Pons (tissue), 1 donor: ENCODE results near the gene ZNF804B.

Experiments
- DNase-seq: peaks from one replicate; pipeline ENCODE4 v3.0.0-alpha.2; 2016; ENCODE audit warnings: low spot score

Gene ZNF804B

GRCh38 chr7:88835147-88835728, 75.7 kb downstream of the ZNF804B start:
- peak; percentile 39 for DNase-seq

- DNase-seq = no peak
Observed at GRCh38 chr7:88842201-88842600, 82.7 kb downstream of the ZNF804B start.

- DNase-seq = no peak
Observed at GRCh38 chr7:88845091-88845490, 85.6 kb downstream of the ZNF804B start.

GRCh38 chr7:88851220-88851619, 91.7 kb downstream of the ZNF804B start:
- DNase-seq = no peak

- DNase-seq = no peak
Observed at GRCh38 chr7:88859288-88859687, 99.8 kb downstream of the ZNF804B start.

GRCh38 chr7:88866265-88866863, 106.9 kb downstream of the ZNF804B start:
- DNase-seq = no peak

- DNase-seq = no peak
Observed at GRCh38 chr7:88867158-88867557, 107.7 kb downstream of the ZNF804B start.

- DNase-seq = no peak
Observed at GRCh38 chr7:88868456-88868855, 109.0 kb downstream of the ZNF804B start.

GRCh38 chr7:88881136-88881535, 121.6 kb downstream of the ZNF804B start:
- DNase-seq = no peak

- DNase-seq = no peak
Observed at GRCh38 chr7:88885131-88885530, 125.6 kb downstream of the ZNF804B start.

GRCh38 chr7:88888684-88889083, 129.2 kb downstream of the ZNF804B start:
- DNase-seq = no peak

GRCh38 chr7:88910516-88910915, 151.0 kb downstream of the ZNF804B start:
- DNase-seq = peak; percentile 17

GRCh38 chr7:88912852-88913251, 153.4 kb downstream of the ZNF804B start:
- no peak for DNase-seq

GRCh38 chr7:88915615-88916014, 156.1 kb downstream of the ZNF804B start:
- no peak for DNase-seq

- DNase-seq = no peak
Observed at GRCh38 chr7:88919478-88920131, 160.1 kb downstream of the ZNF804B start.

- no peak for DNase-seq
Observed at GRCh38 chr7:88922944-88923343, 163.4 kb downstream of the ZNF804B start.

- no peak for DNase-seq
Observed at GRCh38 chr7:88928276-88928675, 168.8 kb downstream of the ZNF804B start.

GRCh38 chr7:88929719-88930118, 170.2 kb downstream of the ZNF804B start:
- DNase-seq = no peak

- no peak for DNase-seq
Observed at GRCh38 chr7:88933285-88933684, 173.8 kb downstream of the ZNF804B start.

- DNase-seq = no peak
Observed at GRCh38 chr7:88942815-88943501, 183.5 kb downstream of the ZNF804B start.

GRCh38 chr7:88951826-88952225, 192.3 kb downstream of the ZNF804B start:
- no peak for DNase-seq

GRCh38 chr7:88964418-88964817, 204.9 kb downstream of the ZNF804B start:
- no peak for DNase-seq

- DNase-seq = no peak
Observed at GRCh38 chr7:88965371-88965770, 205.9 kb downstream of the ZNF804B start.
